NCI-H1436 (cell line): ENCODE data around the gene ILDR1.

ENCODE experiments used
- DNase-seq: peaks from one replicate; lab custom pipeline; 2025; lab: John Stamatoyannopoulos, UW

ILDR1 gene

GRCh38 chr3:122019493-122019892, 2.6 kb downstream of the ILDR1 start:
- DNase-seq = no peak

GRCh38 chr3:122014741-122015140, 7.3 kb downstream of the ILDR1 start:
- DNase-seq = no peak

- no peak for DNase-seq
These were observed 8.6 kb downstream of the ILDR1 start for GRCh38 chr3:122013448-122013925.

- DNase-seq = no peak
These were observed 9.2 kb downstream of the ILDR1 start for GRCh38 chr3:122012821-122013220.

GRCh38 chr3:122011396-122011795, 10.7 kb downstream of the ILDR1 start:
- DNase-seq = no peak

GRCh38 chr3:122010506-122010905, 11.5 kb downstream of the ILDR1 start:
- no peak for DNase-seq

GRCh38 chr3:122008166-122008565, 13.9 kb downstream of the ILDR1 start:
- DNase-seq = no peak

GRCh38 chr3:122006267-122006666, 15.8 kb downstream of the ILDR1 start:
- no peak for DNase-seq

- no peak for DNase-seq
These were observed 17.0 kb downstream of the ILDR1 start for GRCh38 chr3:122004991-122005565.

- peak; percentile 14 for DNase-seq
These were observed 17.9 kb downstream of the ILDR1 start for GRCh38 chr3:122004107-122004506.

- DNase-seq = no peak
These were observed 18.4 kb downstream of the ILDR1 start for GRCh38 chr3:122003606-122004005.

GRCh38 chr3:122003112-122003511, 18.9 kb downstream of the ILDR1 start:
- DNase-seq = no peak

GRCh38 chr3:122002611-122003010, 19.4 kb downstream of the ILDR1 start:
- DNase-seq = no peak

- no peak for DNase-seq
These were observed 20.2 kb downstream of the ILDR1 start for GRCh38 chr3:122001892-122002291.

GRCh38 chr3:122000936-122001605, 21.0 kb downstream of the ILDR1 start:
- no peak for DNase-seq

- DNase-seq = no peak
These were observed 22.1 kb downstream of the ILDR1 start for GRCh38 chr3:121999931-122000330.

GRCh38 chr3:121998611-121999473, 23.2 kb downstream of the ILDR1 start:
- DNase-seq = no peak

- DNase-seq = no peak
These were observed 23.9 kb downstream of the ILDR1 start for GRCh38 chr3:121998030-121998580.

- DNase-seq = no peak
These were observed 24.7 kb downstream of the ILDR1 start for GRCh38 chr3:121997372-121997771.

- no peak for DNase-seq
These were observed 25.6 kb downstream of the ILDR1 start for GRCh38 chr3:121996441-121996840.

- peak; percentile 58 for DNase-seq
These were observed 26.6 kb downstream of the ILDR1 start for GRCh38 chr3:121995161-121996137.
